B cell (primary cell): ENCODE data around the gene TRIM54. TPM values are rescaled to one million over a fixed set of nuclear protein-coding genes. Genes with fewer than 3 reads are reported as not detected.

Experiments
- ATAC-seq: fragments of 200-7000 bp; cut with Tn5 transposase; one replicate; pipeline ENCODE4 v1.10.0; 2021; ENCODE audit warnings: low read depth, mild to moderate bottlenecking, moderate number of reproducible peaks, moderate library complexity
- CTCF ChIA-PET: fragments of 350-600 bp; sonication (Branson Sonifier 250); formaldehyde crosslinking; loops from one replicate; lab custom pipeline; 2021; ENCODE audit warnings: antibody characterized with exemption, inconsistent platforms; lab: Charles Lee
- POLR2A ChIA-PET: fragments of 350-600 bp; sonication (Branson Sonifier 250); formaldehyde crosslinking; loops from one replicate; lab custom pipeline; 2021; ENCODE audit warnings: antibody characterized with exemption; lab: Charles Lee
- DNase-seq: peaks from one replicate; pipeline ENCODE4 v3.0.0; 2013
- H2AFZ ChIP-seq: 2 replicates; pipeline ENCODE4 v1.6.1; 2012; ENCODE audit warnings: mild to moderate bottlenecking, low read depth, low read length; ENCODE audit not compliant: insufficient read depth, poor library complexity, severe bottlenecking
- H3K27ac ChIP-seq, 2 donors: 1 replicate in 1 of 2; 2 replicates in 1 of 2; pipeline ENCODE4 v1.5.1; 2012 to 2013; ENCODE audit warnings: low read length in 2 of 2, mild to moderate bottlenecking in 2 of 2, moderate library complexity in 1 of 2
- H3K27me3 ChIP-seq, 4 experiments: fragments of 200-600 bp in 1 of 4; sonication (generic) in 1 of 4; replicated peaks in 1 of 4; 1 replicate in 2 of 4; 2 replicates in 2 of 4; pipeline versions ENCODE4 v1.6.1 to v1.7.0; 2013 to 2016; ENCODE audit warnings: low read length in 3 of 4, mild to moderate bottlenecking in 2 of 4, mixed read lengths in 1 of 4, moderate library complexity in 1 of 4; ENCODE audit not compliant: insufficient read depth in 4 of 4, control insufficient read depth in 3 of 4; ENCODE audit errors: control extremely low read depth in 1 of 4
- H3K36me3 ChIP-seq, 2 experiments: replicated peaks in 1 of 2; 1 replicate in 1 of 2; 2 replicates in 1 of 2; pipeline versions ENCODE4 v1.6.1 to v1.7.1; 2013; ENCODE audit warnings: low read length in 1 of 2; ENCODE audit not compliant: insufficient read depth in 2 of 2, control insufficient read depth in 1 of 2; ENCODE audit errors: control extremely low read depth in 1 of 2, extremely low read depth in 1 of 2
- H3K4me1 ChIP-seq, 2 donors: fragments of 200-600 bp in 1 of 2; sonication (generic) in 1 of 2; 1 replicate in 1 of 2; 2 replicates in 1 of 2; pipeline versions ENCODE4 v1.5.1 to v1.6.1; 2013 to 2017; ENCODE audit warnings: low read length in 2 of 2; ENCODE audit not compliant: control insufficient read depth in 2 of 2, insufficient read depth in 2 of 2
- H3K4me2 ChIP-seq: replicated peaks from 2 replicates; pipeline ENCODE3; 2012; ENCODE audit warnings: mild to moderate bottlenecking, low read depth, low read length; ENCODE audit not compliant: poor library complexity, severe bottlenecking
- H3K4me3 ChIP-seq, 5 experiments: fragments of 200-600 bp in 1 of 5; sonication (generic) in 1 of 5; 1 replicate in 3 of 5; 2 replicates in 2 of 5; pipeline versions ENCODE4 v1.5.1 to v1.7.0; 2011 to 2016; ENCODE audit warnings: low read length in 4 of 5, mild to moderate bottlenecking in 4 of 5, low read depth in 2 of 5, control low read depth in 1 of 5, moderate library complexity in 1 of 5; ENCODE audit not compliant: insufficient read depth in 1 of 5; ENCODE audit errors: control extremely low read depth in 1 of 5, extremely low read depth in 1 of 5
- H3K79me2 ChIP-seq: fragments of 200-600 bp; sonication (generic); one replicate; pipeline ENCODE4 v1.6.0; 2016; ENCODE audit warnings: low read length; ENCODE audit not compliant: control insufficient read depth, insufficient read depth
- H3K9ac ChIP-seq: fragments of 200-600 bp; sonication (generic); 2 replicates; pipeline ENCODE4 v1.6.1; 2017; ENCODE audit warnings: mild to moderate bottlenecking, low read length, moderate library complexity
- H3K9me3 ChIP-seq, 3 donors: one replicate each; pipeline versions ENCODE4 v1.6.1 to v1.7.1; 2013; ENCODE audit warnings: low read length in 2 of 3; ENCODE audit not compliant: control insufficient read depth in 2 of 3, insufficient read depth in 1 of 3; ENCODE audit errors: control extremely low read depth in 1 of 3
- H4K20me1 ChIP-seq: 2 replicates; pipeline ENCODE4 v1.6.0; 2012; ENCODE audit warnings: mild to moderate bottlenecking, low read length; ENCODE audit not compliant: insufficient read depth, control insufficient read depth, poor library complexity, severe bottlenecking
- H3K27ac Mint-ChIP-seq: one replicate; pipeline ENCODE4 v1.8.0; 2021; ENCODE audit warnings: mixed read lengths
- H3K27me3 Mint-ChIP-seq: one replicate; pipeline ENCODE4 v1.8.0; 2021; ENCODE audit warnings: mixed read lengths
- H3K4me1 Mint-ChIP-seq: one replicate; pipeline ENCODE4 v1.8.0; 2021; ENCODE audit warnings: mixed read lengths
- H3K4me3 Mint-ChIP-seq: one replicate; pipeline ENCODE4 v1.8.0; 2021; ENCODE audit warnings: mixed read lengths
- H3K9me3 Mint-ChIP-seq: one replicate; pipeline ENCODE4 v1.8.0; 2022; ENCODE audit warnings: mixed read lengths; ENCODE audit not compliant: insufficient read depth
- CTCF ChIP-seq: fragments of 200-600 bp; IDR thresholded peaks from one replicate; pipeline ENCODE4 v1.8.0; 2022; ENCODE audit warnings: antibody characterized with exemption, mild to moderate bottlenecking
- EZH2 ChIP-seq: IDR thresholded peaks from 2 replicates; pipeline ENCODE4 v1.6.1; 2012; ENCODE audit warnings: borderline replicate concordance, low read depth, mild to moderate bottlenecking, moderate library complexity, low read length; ENCODE audit not compliant: insufficient read depth, poor library complexity, severe bottlenecking
- WGBS: methylation state at CpG from one replicate; pipeline ENCODE4 v1.1.5; 2013; ENCODE audit warnings: missing lambda C conversion rate; ENCODE audit not compliant: insufficient coverage; 5-methylcytosine and 5-hydroxymethylcytosine counted together
- intact Hi-C: fragments of 100-400 bp; cut with micrococcal nuclease; formaldehyde crosslinking; loops from one replicate; pipeline ENCODE4 v1.10.0; 2022
- polyA plus RNA-seq: library from polyadenylated mRNA; depleted of rRNA; stranded (reverse); fragments of >200 nt; gene quantifications from 2 replicates; pipeline ENCODE4 v1.2.3, GENCODE V29; 2012
- total RNA-seq, 2 donors: library from RNA; stranded (reverse); fragments of 120-200 nt in 1 of 2; gene quantifications; 1 replicate in 1 of 2; 2 replicates in 1 of 2; pipeline versions ENCODE4 v1.2.3 to v1.2.4, GENCODE V29; 2013 to 2022

Gene TRIM54
- total and polyA plus RNA-seq, 2 donors (not counting 1 experiment from before 2014, with no cell fraction given) = not detected

GRCh38 chr2:27291865-27292264 is 9.6 kb downstream of the TRIM54 start:
- 90% methylated on average over 6 of the region's 6 CpGs for WGBS
- H3K27ac ChIP-seq = no peak overlapping the region
- H3K4me1 ChIP-seq = peaks cover 5 to 10% of the 10 kb centered on the region in 2 donors
- ATAC-seq (no peak), DNase-seq (no peak)
- no peaks in the 10 kb centered on the region for H4K20me1 ChIP-seq
- H3K9ac ChIP-seq = no peak overlapping the region
- no peak overlapping the region for H3K27ac Mint-ChIP-seq
- H2AFZ ChIP-seq = no peak overlapping the region
- H3K27me3 Mint-ChIP-seq = peaks cover 20% of the 10 kb centered on the region
- CTCF ChIA-PET = interaction anchor here (0.8 to 5.4 kb wide), 5 partner anchors 10 to 333 kb away, joined by 3 to 47 read pairs (median 6); partner anchors contain the start of gene TRIM54
- H3K79me2 ChIP-seq = no peaks in the 10 kb centered on the region
- POLR2A ChIA-PET = no interaction called here
- peaks cover 0 to 6% (median 0%) of the 10 kb centered on the region in 4 experiments for H3K27me3 ChIP-seq
- H3K9me3 ChIP-seq = no peaks in the 10 kb centered on the region
- intact Hi-C loops = no loop called here
- TF ChIP-seq EZH2 (no peak), CTCF (no peak)
- H3K9me3 Mint-ChIP-seq = no peaks in the 10 kb centered on the region
- no peak overlapping the region for H3K4me3 Mint-ChIP-seq
- H3K36me3 ChIP-seq = no peaks in the 10 kb centered on the region
- no peak overlapping the region for H3K4me3 ChIP-seq
- H3K4me1 Mint-ChIP-seq = peaks cover 2% of the 10 kb centered on the region
- H3K4me2 ChIP-seq = no peak overlapping the region

GRCh38 chr2:27294928-27295327 is 12.7 kb downstream of the TRIM54 start:
- H3K9me3 ChIP-seq = no peaks in the 10 kb centered on the region
- TF ChIP-seq EZH2 (no peak), CTCF (no peak)
- H3K79me2 ChIP-seq = no peaks in the 10 kb centered on the region
- no peaks in the 10 kb centered on the region for H4K20me1 ChIP-seq
- peaks cover 5 to 10% of the 10 kb centered on the region in 2 donors for H3K4me1 ChIP-seq
- H3K4me3 Mint-ChIP-seq = no peak overlapping the region
- H3K9me3 Mint-ChIP-seq = no peaks in the 10 kb centered on the region
- 100% methylated on average over 7 of the region's 8 CpGs for WGBS
- no peaks in the 10 kb centered on the region for H3K36me3 ChIP-seq
- no peak overlapping the region for H3K9ac ChIP-seq
- H3K4me1 Mint-ChIP-seq = peaks cover 2% of the 10 kb centered on the region
- peaks cover 0 to 13% (median 0%) of the 10 kb centered on the region in 4 experiments for H3K27me3 ChIP-seq
- ATAC-seq (no peak), DNase-seq (no peak)
- intact Hi-C loops = no loop called here
- peaks cover 30% of the 10 kb centered on the region for H3K27me3 Mint-ChIP-seq
- CTCF ChIA-PET = no interaction called here
- no peak overlapping the region for H2AFZ ChIP-seq
- H3K4me3 ChIP-seq = no peak overlapping the region
- H3K27ac ChIP-seq = no peak overlapping the region
- POLR2A ChIA-PET = no interaction called here
- no peak overlapping the region for H3K27ac Mint-ChIP-seq
- H3K4me2 ChIP-seq = no peak overlapping the region
